Stomach (tissue), 19 donors: ENCODE results near the gene CASP3. TPM values are rescaled to one million over a fixed set of nuclear protein-coding genes. Genes with fewer than 3 reads are reported as not detected.

ENCODE experiments used
- DNase-seq, 2 donors: peaks; one replicate each; pipeline versions ENCODE4 v3.0.0 to v3.0.0-alpha.2; 2013 to 2019
- H3K27ac ChIP-seq, 5 donors: fragments of 200-600 bp in 4 of 5; sonication (generic) in 4 of 5; one replicate each; pipeline ENCODE4 v1.5.1; 2013 to 2019; ENCODE audit warnings: mild to moderate bottlenecking in 1 of 5, moderate library complexity in 1 of 5
- H3K27me3 ChIP-seq, 3 donors: fragments of 200-600 bp; sonication (generic); one replicate each; pipeline ENCODE4 v1.5.1; 2017 to 2019; ENCODE audit warnings: mixed run types in 1 of 3
- H3K36me3 ChIP-seq, 4 donors: fragments of 200-600 bp; sonication (generic); 1 replicate in 3 of 4; 2 replicates in 1 of 4; pipeline ENCODE4 v1.5.1; 2016 to 2019
- H3K4me1 ChIP-seq, 4 donors: fragments of 200-600 bp; sonication (generic); one replicate each; pipeline ENCODE4 v1.5.1; 2016 to 2019
- H3K4me3 ChIP-seq, 4 donors: fragments of 200-600 bp; sonication (generic) in 3 of 4; one replicate each; pipeline ENCODE4 v1.5.1; 2016 to 2019; ENCODE audit warnings: mild to moderate bottlenecking in 1 of 4
- H3K9me3 ChIP-seq, 4 donors: fragments of 200-600 bp; sonication (generic); one replicate each; pipeline ENCODE4 v1.5.1; 2016 to 2019
- EP300 ChIP-seq: sonication (generic); formaldehyde crosslinking; IDR thresholded peaks from one replicate; pipeline ENCODE4 v1.6.1; 2017; ENCODE audit warnings: antibody characterized with exemption
- POLR2A ChIP-seq, 4 donors: fragments of 450-650 bp; IDR thresholded peaks; one replicate each; pipeline ENCODE4 v1.6.1; 2016; ENCODE audit warnings: antibody characterized with exemption in 4 of 4, control low read depth in 2 of 4, mild to moderate bottlenecking in 1 of 4, moderate library complexity in 1 of 4
- POLR2AphosphoS5 ChIP-seq, 3 donors: sonication (generic); formaldehyde crosslinking; IDR thresholded peaks; one replicate each; pipeline ENCODE4 v1.6.1; 2016; ENCODE audit warnings: antibody characterized with exemption in 3 of 3
- WGBS, 5 donors: extraction: QIAGEN DNeasy Blood & Tissue Kit in 3 of 5; methylation state at CpG; one replicate each; pipeline versions ENCODE4 v1.1.5 to v1.1.7; 2013 to 2018; 5-methylcytosine and 5-hydroxymethylcytosine counted together
- intact Hi-C: fragments of 100-400 bp; cut with DNase I; formaldehyde crosslinking; loops from one replicate; pipeline ENCODE4 v1.15.1; 2023; ENCODE audit warnings: low total_unique reads
- long read RNA-seq, 10 donors: transcript quantifications; one replicate each; lab custom pipeline, GENCODE V29; 2026
- polyA plus RNA-seq, 3 donors: library from polyadenylated mRNA; stranded (reverse); fragments of 200-250 nt; gene quantifications; one replicate each; pipeline ENCODE4 v1.2.3, GENCODE V29; 2013
- total RNA-seq, 5 donors: library from RNA; depleted of rRNA; stranded (reverse); fragments of >200 nt; gene quantifications; one replicate each; pipeline versions ENCODE4 v1.1.0 to v1.2.3, GENCODE V29; 2014 to 2016
- TF ChIP-seq, protein P1 (sequence below), 7 experiments: fragments of 450-650 bp in 4 of 7; fragments of 200-600 bp in 3 of 7; sonication (generic) in 3 of 7; IDR thresholded peaks; one replicate each; pipeline ENCODE4 v1.5.1; 2016 to 2019; ENCODE audit warnings: antibody characterized with exemption in 7 of 7, control low read depth in 2 of 7, mild to moderate bottlenecking in 1 of 7
- donor health status: healthy with polysubstance abuse.
- donor health status: Bipolar disorder and iron deficiency.
- donor health status: healthy.

The CASP3 gene
- total RNA-seq (10 to 100 TPM; 12.5 to 52.5 (median 18.8) TPM), polyA plus RNA-seq (10 to 100 TPM; 12.7 to 27.3 (median 18.7) TPM)
- long read RNA-seq, donor 1, partial matches to known transcripts: 0 of 2 reads
- long read RNA-seq, donor 1, other reads (novel, unspliced or antisense): 0 of 2 reads
- long read RNA-seq, donor 2, partial matches to known transcripts: 0 of 7 reads
- long read RNA-seq, donor 2, other reads (novel, unspliced or antisense): 0 of 7 reads
- long read RNA-seq, donor 3, partial matches to known transcripts: 0 of 3 reads
- long read RNA-seq, donor 3, other reads (novel, unspliced or antisense): 0 of 3 reads
- long read RNA-seq, donor 4, partial matches to known transcripts: 0 of 2 reads
- long read RNA-seq, donor 4, other reads (novel, unspliced or antisense): 0 of 2 reads
- long read RNA-seq, donor 5, transcript CASP3-206 (7 exons, 2,540 nt): major isoform, 7 of 9 reads
- long read RNA-seq, donor 5, partial matches to known transcripts: 0 of 9 reads
- long read RNA-seq, donor 5, other reads (novel, unspliced or antisense): 0 of 9 reads
- long read RNA-seq, donor 6, transcript CASP3-206 (7 exons, 2,540 nt): major isoform, 10 of 32 reads
- long read RNA-seq, donor 6, transcript CASP3-201 (8 exons, 2,673 nt): minor isoform, 6 of 32 reads
- long read RNA-seq, donor 6, partial matches to known transcripts: 16 of 32 reads
- long read RNA-seq, donor 6, other reads (novel, unspliced or antisense): 0 of 32 reads
- long read RNA-seq, donor 7, transcript CASP3-206 (7 exons, 2,540 nt): major isoform, 11 of 15 reads
- long read RNA-seq, donor 7, partial matches to known transcripts: 0 of 15 reads
- long read RNA-seq, donor 7, other reads (novel, unspliced or antisense): 0 of 15 reads
- long read RNA-seq, donor 8, transcript CASP3-206 (7 exons, 2,540 nt): major isoform, 7 of 8 reads
- long read RNA-seq, donor 8, partial matches to known transcripts: 0 of 8 reads
- long read RNA-seq, donor 8, other reads (novel, unspliced or antisense): 0 of 8 reads
- long read RNA-seq, donor 9, transcript CASP3-206 (7 exons, 2,540 nt): major isoform, 7 of 13 reads
- long read RNA-seq, donor 9, partial matches to known transcripts: 0 of 13 reads
- long read RNA-seq, donor 9, other reads (novel, unspliced or antisense): 0 of 13 reads
- long read RNA-seq, donor 10, partial matches to known transcripts: 0 of 3 reads
- long read RNA-seq, donor 10, other reads (novel, unspliced or antisense): 0 of 3 reads

DNA sequence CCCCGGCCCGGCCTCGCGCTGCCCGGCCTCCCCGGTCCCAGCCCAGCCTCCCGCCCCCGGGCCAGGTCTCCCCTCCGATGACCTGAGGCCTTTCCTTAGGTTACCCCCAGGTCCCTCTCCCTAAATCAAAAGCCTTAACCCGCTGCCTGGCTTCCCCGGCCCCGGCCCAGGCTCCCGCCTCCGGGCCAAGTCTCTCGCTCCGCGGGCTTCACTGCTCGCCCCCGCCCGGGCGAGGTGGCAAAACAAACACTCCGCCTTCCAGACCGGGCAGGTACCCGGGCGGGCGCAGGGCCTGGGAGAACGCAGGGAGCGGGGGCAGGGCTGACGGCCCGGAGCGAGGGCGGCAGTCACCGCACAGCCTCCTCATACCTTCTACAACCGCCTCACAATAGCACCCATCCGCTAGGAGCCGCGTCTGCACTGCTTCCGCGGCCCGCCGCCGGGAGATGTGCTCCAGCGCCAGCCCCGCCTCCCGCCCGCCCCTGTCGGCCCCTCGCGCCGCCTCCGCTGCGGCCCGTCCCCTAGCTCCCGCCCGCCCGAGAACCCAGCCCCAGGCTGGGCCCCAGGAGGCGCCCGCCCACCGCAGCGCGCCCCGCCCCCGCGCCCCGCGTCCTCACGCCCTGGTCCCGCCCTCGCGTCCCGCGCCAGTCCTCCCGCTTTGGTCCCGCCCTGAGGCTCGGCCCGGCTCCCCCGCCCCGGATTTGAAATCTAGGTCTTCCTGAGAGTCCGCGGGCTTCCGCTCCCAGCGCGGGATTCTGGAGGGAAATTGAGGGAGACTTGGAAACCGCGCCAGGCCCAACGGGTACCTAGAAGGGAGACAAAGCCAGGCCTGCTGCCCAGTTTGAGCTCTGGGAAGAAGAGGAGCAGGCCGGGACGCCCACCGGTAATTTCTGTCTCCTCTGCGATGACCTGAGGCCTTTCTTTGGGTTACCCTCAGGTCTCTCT is at the start of gene CASP3, which contains the start of gene PRIMPOL:
Gene CASP3, minus strand, starts transcription at position 422 of the 945 bp plus-strand sequence. CDS start 10,994 bp downstream, outside the sequence.
Gene PRIMPOL, plus strand, starts transcription at position 713 of the 945 bp plus-strand sequence. CDS start 7,403 bp downstream, outside the sequence.
- intact Hi-C loops: no loop called here
- TF ChIP-seq, protein P1, sequence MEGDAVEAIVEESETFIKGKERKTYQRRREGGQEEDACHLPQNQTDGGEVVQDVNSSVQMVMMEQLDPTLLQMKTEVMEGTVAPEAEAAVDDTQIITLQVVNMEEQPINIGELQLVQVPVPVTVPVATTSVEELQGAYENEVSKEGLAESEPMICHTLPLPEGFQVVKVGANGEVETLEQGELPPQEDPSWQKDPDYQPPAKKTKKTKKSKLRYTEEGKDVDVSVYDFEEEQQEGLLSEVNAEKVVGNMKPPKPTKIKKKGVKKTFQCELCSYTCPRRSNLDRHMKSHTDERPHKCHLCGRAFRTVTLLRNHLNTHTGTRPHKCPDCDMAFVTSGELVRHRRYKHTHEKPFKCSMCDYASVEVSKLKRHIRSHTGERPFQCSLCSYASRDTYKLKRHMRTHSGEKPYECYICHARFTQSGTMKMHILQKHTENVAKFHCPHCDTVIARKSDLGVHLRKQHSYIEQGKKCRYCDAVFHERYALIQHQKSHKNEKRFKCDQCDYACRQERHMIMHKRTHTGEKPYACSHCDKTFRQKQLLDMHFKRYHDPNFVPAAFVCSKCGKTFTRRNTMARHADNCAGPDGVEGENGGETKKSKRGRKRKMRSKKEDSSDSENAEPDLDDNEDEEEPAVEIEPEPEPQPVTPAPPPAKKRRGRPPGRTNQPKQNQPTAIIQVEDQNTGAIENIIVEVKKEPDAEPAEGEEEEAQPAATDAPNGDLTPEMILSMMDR (IDR thresholded peaks at IDR 0.05): peak in 3 of 7 experiments; percentile 9 to 43 (median 27)
- peak; percentile 81 to 98 (median 97) for TF ChIP-seq POLR2AphosphoS5 (IDR thresholded peaks at IDR 0.05)
- no peak for TF ChIP-seq EP300
- TF ChIP-seq POLR2A (IDR thresholded peaks at IDR 0.05): peak in 2 of 4 donors; percentile 24 to 91

DNA sequence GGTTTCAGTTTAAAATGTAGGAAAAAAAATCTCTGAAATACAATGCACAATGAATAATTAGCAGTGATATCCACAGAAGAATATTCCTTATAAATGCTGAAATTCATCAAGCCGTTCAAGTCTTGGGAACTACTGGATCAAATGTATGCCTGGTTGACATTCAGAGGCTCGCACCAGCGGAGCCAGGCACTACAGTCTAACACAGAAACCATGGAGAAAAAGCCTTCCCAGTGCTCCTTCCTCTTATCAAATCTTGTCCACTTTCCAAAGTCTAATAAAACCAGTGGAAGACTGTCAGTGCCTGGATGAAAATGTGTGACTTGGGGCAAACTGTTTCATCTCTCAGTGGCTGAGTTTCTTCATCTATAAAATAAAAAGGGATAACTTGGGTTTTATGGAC is 48.7 kb upstream of the CASP3 start:
- Histone ChIP-seq H3K4me3 (no peak overlapping the region), H3K36me3 (peaks cover 0 to 30% (median 23%) of the 10 kb centered on the region in 4 donors), H3K9me3 (no peaks in the 10 kb centered on the region), H3K27ac (no peak overlapping the region), H3K4me1 (peaks cover 0 to 5% (median 0%) of the 10 kb centered on the region in 4 donors), H3K27me3 (no peaks in the 10 kb centered on the region)
- intact Hi-C loops: no loop called here
- no peak for TF ChIP-seq EP300
- TF ChIP-seq, protein P1 (IDR thresholded peaks at IDR 0.05): no peak
- TF ChIP-seq POLR2A (IDR thresholded peaks at IDR 0.05): no peak
- no peak for TF ChIP-seq POLR2AphosphoS5 (IDR thresholded peaks at IDR 0.05)
- 95 to 96% (median 95%) methylated on average over 3 of the region's 3 CpGs for whole genome bisulfite sequencing, 5 donors
- no peak for DNase-seq

More for the DNA sequence above, at the start of gene CASP3, which contains the start of gene PRIMPOL:
- Histone ChIP-seq H3K36me3 (peaks cover 0 to 10% (median 0%) of the 10 kb centered on the region in 4 donors), H3K4me3 (peak within 1 kb of the TSS; percentile 74 to 93 (median 80)), H3K27ac (peak within 1 kb of the TSS; percentile 95 to 100 (median 98)), H3K9me3 (no peaks in the 10 kb centered on the region), H3K4me1 (peaks cover 38 to 64% (median 51%) of the 10 kb centered on the region in 4 donors), H3K27me3 (no peaks in the 10 kb centered on the region)
- 0 to 1% (median 0%) methylated on average over 28 to 86 of the region's 90 CpGs for WGBS, 5 donors
- DNase-seq: peak; percentile 98 to 99

DNA sequence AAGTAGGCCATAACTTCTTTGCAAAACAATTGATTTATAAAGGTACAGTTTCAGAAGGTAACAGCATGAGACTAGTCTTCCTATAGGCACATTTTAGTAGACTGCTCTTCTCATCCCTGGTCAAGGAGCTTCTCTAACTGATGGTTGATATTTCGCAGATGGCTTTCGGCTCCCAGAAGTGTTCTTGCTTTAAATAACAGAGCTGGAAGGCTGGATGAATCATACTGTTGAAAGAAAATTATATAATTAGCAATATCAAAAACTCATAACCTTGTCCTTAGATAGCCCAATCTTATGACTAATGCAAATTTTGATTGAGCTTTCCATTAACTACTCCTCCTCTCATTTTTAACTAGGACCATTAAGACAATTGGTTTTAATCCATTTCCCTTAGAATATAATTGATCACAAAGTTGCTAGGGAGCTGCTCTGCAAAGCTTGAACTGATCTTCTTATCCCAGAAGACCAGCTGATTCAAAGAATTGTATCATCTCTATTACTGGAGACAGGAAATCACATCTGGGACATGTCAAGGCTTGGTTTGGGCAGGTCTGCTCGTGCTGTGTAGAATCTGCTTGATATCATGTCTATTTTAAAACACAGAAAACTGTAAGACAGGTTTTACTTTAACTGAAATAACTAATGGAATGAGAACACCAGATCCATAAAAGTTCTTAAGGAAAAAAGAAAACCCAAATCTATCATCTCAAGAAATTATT is 46.1 kb upstream of the CASP3 start:
- 79 to 92% (median 82%) methylated on average over 3 of the region's 3 CpGs for WGBS, 5 donors
- H3K36me3 ChIP-seq: peaks cover 0 to 47% (median 31%) of the 10 kb centered on the region in 4 donors
- no peak overlapping the region for H3K27ac ChIP-seq
- no peak overlapping the region for H3K4me3 ChIP-seq
- no peaks in the 10 kb centered on the region for H3K9me3 ChIP-seq
- DNase-seq: peak in 1 of 2 donors; percentile 55
- H3K27me3 ChIP-seq: no peaks in the 10 kb centered on the region
- intact Hi-C loops: no loop called here
- TF ChIP-seq POLR2AphosphoS5 (IDR thresholded peaks at IDR 0.05) (no peak), POLR2A (IDR thresholded peaks at IDR 0.05) (no peak), EP300 (no peak)
- TF ChIP-seq, protein P1 (IDR thresholded peaks at IDR 0.05): no peak
- H3K4me1 ChIP-seq: peaks cover 0 to 5% (median 0%) of the 10 kb centered on the region in 4 donors
